H9 (cell line): ENCODE results near the gene ATP10B. TPM values are rescaled to one million over a fixed set of nuclear protein-coding genes. Genes with fewer than 3 reads are reported as not detected.

Source experiments
- DNase-seq: peaks from one replicate; pipeline ENCODE4 v3.0.0-alpha.2; 2017
- H2AFZ ChIP-seq: one replicate; pipeline ENCODE4 v1.6.1; 2013; ENCODE audit warnings: mild to moderate bottlenecking, low read length, control low read depth, moderate library complexity
- H2AK5ac ChIP-seq: 2 replicates; pipeline ENCODE4 v1.6.1; 2013; ENCODE audit warnings: low read length, control low read depth, mixed read lengths; ENCODE audit not compliant: insufficient read length
- H2BK120ac ChIP-seq: one replicate; pipeline ENCODE4 v1.6.1; 2013; ENCODE audit warnings: low read depth, mild to moderate bottlenecking, low read length, control low read depth, inconsistent platforms; ENCODE audit not compliant: poor library complexity, severe bottlenecking
- H2BK12ac ChIP-seq: 2 replicates; pipeline ENCODE4 v1.6.1; 2013; ENCODE audit warnings: low read length, control low read depth, mixed read lengths, low read depth; ENCODE audit not compliant: insufficient read length
- H2BK15ac ChIP-seq: 2 replicates; pipeline ENCODE4 v1.6.1; 2013; ENCODE audit warnings: low read depth, low read length, control low read depth
- H2BK20ac ChIP-seq: one replicate; pipeline ENCODE4 v1.6.1; 2013; ENCODE audit warnings: low read depth, mild to moderate bottlenecking, low read length, control low read depth, inconsistent platforms; ENCODE audit not compliant: poor library complexity, severe bottlenecking
- H2BK5ac ChIP-seq: 2 replicates; pipeline ENCODE4 v1.6.1; 2013; ENCODE audit warnings: low read length, control low read depth, mixed read lengths; ENCODE audit not compliant: insufficient read length
- H3K14ac ChIP-seq: 2 replicates; pipeline ENCODE4 v1.6.1; 2013; ENCODE audit warnings: low read length, control low read depth; ENCODE audit not compliant: insufficient read depth
- H3K18ac ChIP-seq: 2 replicates; pipeline ENCODE4 v1.6.1; 2013; ENCODE audit warnings: low read depth, mild to moderate bottlenecking, mixed read lengths, low read length, control low read depth; ENCODE audit not compliant: insufficient read length
- H3K23ac ChIP-seq: 2 replicates; pipeline ENCODE4 v1.6.1; 2013; ENCODE audit warnings: low read length, control low read depth, mixed read lengths, low read depth; ENCODE audit not compliant: insufficient read length
- H3K23me2 ChIP-seq: 2 replicates; pipeline ENCODE4 v1.6.1; 2013; ENCODE audit warnings: low read depth, mild to moderate bottlenecking, mixed read lengths, low read length, control low read depth; ENCODE audit not compliant: insufficient read length, poor library complexity, severe bottlenecking
- H3K27ac ChIP-seq: 2 replicates; pipeline ENCODE4 v1.5.1; 2013; ENCODE audit warnings: low read length, control low read depth, mixed read lengths, low read depth; ENCODE audit not compliant: insufficient read length
- H3K27me3 ChIP-seq: 2 replicates; pipeline ENCODE4 v1.6.1; 2013; ENCODE audit warnings: low read length, control low read depth, inconsistent platforms; ENCODE audit not compliant: insufficient read depth
- H3K4ac ChIP-seq: 2 replicates; pipeline ENCODE4 v1.6.1; 2013; ENCODE audit warnings: low read depth, mild to moderate bottlenecking, control low read depth, inconsistent platforms, low read length, moderate library complexity
- H3K4me1 ChIP-seq: 2 replicates; pipeline ENCODE4 v1.6.1; 2013; ENCODE audit warnings: low read length, control low read depth, inconsistent platforms; ENCODE audit not compliant: insufficient read depth
- H3K4me2 ChIP-seq: 2 replicates; pipeline ENCODE4 v1.6.1; 2013; ENCODE audit warnings: low read length, control low read depth, mixed read lengths; ENCODE audit not compliant: insufficient read length, insufficient read depth
- H3K56ac ChIP-seq: 2 replicates; pipeline ENCODE4 v1.6.1; 2013; ENCODE audit warnings: low read depth, mild to moderate bottlenecking, mixed read lengths, low read length, control low read depth; ENCODE audit not compliant: insufficient read length
- H3K79me1 ChIP-seq: 2 replicates; pipeline ENCODE4 v1.6.1; 2013; ENCODE audit warnings: low read depth, mild to moderate bottlenecking, moderate library complexity, low read length, control low read depth, inconsistent platforms; ENCODE audit not compliant: insufficient read depth, poor library complexity, severe bottlenecking
- H3K79me2 ChIP-seq: 2 replicates; pipeline ENCODE4 v1.6.1; 2013; ENCODE audit warnings: low read length, control low read depth, inconsistent platforms; ENCODE audit not compliant: insufficient read depth
- H3K9ac ChIP-seq: 2 replicates; pipeline ENCODE4 v1.6.1; 2013; ENCODE audit warnings: low read length, control low read depth, mixed read lengths; ENCODE audit not compliant: insufficient read length; ENCODE audit errors: extremely low read depth
- H3K9me3 ChIP-seq: one replicate; pipeline ENCODE4 v1.6.1; 2013; ENCODE audit warnings: low read depth, low read length, inconsistent platforms; ENCODE audit not compliant: control insufficient read depth
- H3T11ph ChIP-seq: one replicate; pipeline ENCODE4 v1.6.1; 2013; ENCODE audit warnings: mild to moderate bottlenecking, low read length, control low read depth, inconsistent platforms
- H4K20me1 ChIP-seq: one replicate; pipeline ENCODE4 v1.6.1; 2013; ENCODE audit not compliant: control insufficient read depth, insufficient read length, insufficient read depth
- H4K5ac ChIP-seq: 2 replicates; pipeline ENCODE4 v1.6.1; 2013; ENCODE audit warnings: low read depth, mild to moderate bottlenecking, mixed read lengths, low read length, control low read depth; ENCODE audit not compliant: insufficient read length
- H4K8ac ChIP-seq: replicated peaks from 2 replicates; pipeline ENCODE4 v1.6.1; 2013; ENCODE audit warnings: low read length, control low read depth, mixed read lengths, low read depth; ENCODE audit not compliant: insufficient read length
- H4K91ac ChIP-seq: 2 replicates; pipeline ENCODE4 v1.6.1; 2013; ENCODE audit warnings: low read depth, mild to moderate bottlenecking, moderate library complexity, mixed read lengths, low read length, control low read depth; ENCODE audit not compliant: insufficient read length
- H3K27ac Mint-ChIP-seq, 3 experiments: 2 replicates in 2 of 3; 3 replicates in 1 of 3; pipeline ENCODE4 v1.8.0; 2020 to 2021; ENCODE audit warnings: mixed read lengths in 3 of 3, mild to moderate bottlenecking in 1 of 3, moderate library complexity in 1 of 3
- H3K27me3 Mint-ChIP-seq: 2 replicates; pipeline ENCODE4 v1.8.0; 2021; ENCODE audit warnings: low read depth, mild to moderate bottlenecking, moderate library complexity, mixed read lengths
- H3K36me3 Mint-ChIP-seq, 3 experiments: 2 replicates in 2 of 3; 3 replicates in 1 of 3; pipeline ENCODE4 v1.8.0; 2020 to 2021; ENCODE audit warnings: low read depth in 3 of 3, mixed read lengths in 3 of 3; ENCODE audit not compliant: insufficient read depth in 1 of 3
- H3K4me1 Mint-ChIP-seq, 2 experiments: 2 replicates each; pipeline ENCODE4 v1.8.0; 2020; ENCODE audit warnings: mixed read lengths in 2 of 2
- H3K4me3 Mint-ChIP-seq, 2 experiments: 2 replicates in 1 of 2; 3 replicates in 1 of 2; pipeline ENCODE4 v1.8.0; 2020 to 2021; ENCODE audit warnings: mild to moderate bottlenecking in 2 of 2, mixed read lengths in 2 of 2, moderate library complexity in 1 of 2
- H3K9me3 Mint-ChIP-seq, 2 experiments: 2 replicates in 1 of 2; 3 replicates in 1 of 2; pipeline ENCODE4 v1.8.0; 2020; ENCODE audit warnings: mild to moderate bottlenecking in 2 of 2, mixed read lengths in 2 of 2, moderate library complexity in 1 of 2
- CTCF ChIP-seq: fragments of 200-600 bp; sonication (generic); conservative IDR thresholded peaks from 3 replicates; pipeline ENCODE4 v1.8.0; 2021; ENCODE audit warnings: antibody characterized with exemption, mild to moderate bottlenecking
- WGBS: extraction: QIAGEN DNeasy Blood & Tissue Kit; methylation state at CpG from one replicate; pipeline ENCODE4 v1.1.7; 2013; ENCODE audit warnings: missing lambda C conversion rate, low lambda C conversion rate, mixed read lengths; ENCODE audit not compliant: insufficient read length; ENCODE audit errors: extremely low coverage; 5-methylcytosine and 5-hydroxymethylcytosine counted together
- total RNA-seq: library from RNA; stranded (reverse); gene quantifications from 2 replicates; pipeline ENCODE4 v1.2.1, GENCODE V29; 2021

The ATP10B gene
- total RNA-seq, 1 experiment from 2014 or later: 0.42 TPM

GRCh38 chr5:160629003-160629402 lies 223.0 kb downstream of the ATP10B start:
- no CpG with 5 or more reads among the region's 2 CpGs for WGBS
- no peak overlapping the region for H3K27ac Mint-ChIP-seq

More at GRCh38 chr5:160629003-160629402, 223.0 kb downstream of the ATP10B start:
- Mint-ChIP-seq H3K9me3 (no peaks in the 10 kb centered on the region), H3K4me1 (peaks cover 21 to 25% of the 10 kb centered on the region in 2 experiments), H3K4me3 (no peak overlapping the region), H3K36me3 (no peaks in the 10 kb centered on the region), H3K27me3 (no peaks in the 10 kb centered on the region)
- Histone ChIP-seq H3K4me2 (no peak overlapping the region), H2AK5ac (no peak overlapping the region), H3K4me1 (no peaks in the 10 kb centered on the region), H3T11ph (no peak overlapping the region), H4K8ac (no peak overlapping the region), H3K18ac (no peak overlapping the region), H2BK120ac (no peak overlapping the region), H2BK5ac (no peak overlapping the region), H4K5ac (no peak overlapping the region), H2AFZ (no peak overlapping the region), H4K20me1 (no peaks in the 10 kb centered on the region), H2BK20ac (no peak overlapping the region), H2BK15ac (no peak overlapping the region), H3K4ac (no peak overlapping the region), H3K23ac (no peak overlapping the region), H3K9me3 (no peaks in the 10 kb centered on the region), H2BK12ac (no peak overlapping the region), H3K79me2 (no peaks in the 10 kb centered on the region), H3K9ac (no peak overlapping the region), H3K14ac (no peak overlapping the region), H3K27me3 (no peaks in the 10 kb centered on the region), H3K56ac (no peak overlapping the region), H3K79me1 (no peaks in the 10 kb centered on the region), H3K23me2 (no peaks in the 10 kb centered on the region), H3K27ac (no peak overlapping the region), H4K91ac (no peak overlapping the region)
- no peak for TF ChIP-seq CTCF
- DNase-seq: no peak
